Glomerular endothelial cell (primary cell): Measurements from ENCODE around the gene MAML2. TPM values are rescaled to one million over a fixed set of nuclear protein-coding genes. Genes with fewer than 3 reads are reported as not detected.

Experiments used
- DNase-seq: peaks from one replicate; pipeline ENCODE4 v3.0.0-alpha.2; 2011; ENCODE audit warnings: low read depth, low spot score; ENCODE audit errors: extremely low read depth
- total RNA-seq: library from RNA; depleted of rRNA; stranded (reverse); fragments of >200 nt; gene quantifications from 2 replicates; pipeline ENCODE4 v1.2.3, GENCODE V29; 2015

Gene MAML2
- total RNA-seq, 1 donor from 2014 or later: 20.0 TPM

GRCh38 chr11:96143041-96143521 lies 199.9 kb downstream of the MAML2 start:
- DNase-seq: no peak

GRCh38 chr11:96141626-96142025 lies 201.4 kb downstream of the MAML2 start:
- no peak for DNase-seq

- no peak for DNase-seq
These were observed 203.3 kb downstream of the MAML2 start for GRCh38 chr11:96139691-96140090.

- no peak for DNase-seq
These were observed 205.6 kb downstream of the MAML2 start for GRCh38 chr11:96137373-96137772.

- no peak for DNase-seq
These were observed 206.2 kb downstream of the MAML2 start for GRCh38 chr11:96136613-96137298.

GRCh38 chr11:96134602-96135001 lies 208.4 kb downstream of the MAML2 start:
- DNase-seq: no peak

GRCh38 chr11:96132437-96132836 lies 210.6 kb downstream of the MAML2 start:
- DNase-seq: no peak

GRCh38 chr11:96130061-96130620 lies 212.9 kb downstream of the MAML2 start:
- no peak for DNase-seq

GRCh38 chr11:96127596-96127959 lies 215.4 kb downstream of the MAML2 start:
- no peak for DNase-seq

GRCh38 chr11:96126917-96127595 lies 215.9 kb downstream of the MAML2 start:
- DNase-seq: no peak

GRCh38 chr11:96125400-96125799 lies 217.6 kb downstream of the MAML2 start:
- DNase-seq: no peak

- DNase-seq: no peak
These were observed 218.8 kb downstream of the MAML2 start for GRCh38 chr11:96124155-96124554.

- no peak for DNase-seq
These were observed 219.7 kb downstream of the MAML2 start for GRCh38 chr11:96123301-96123700.

- no peak for DNase-seq
These were observed 220.4 kb downstream of the MAML2 start for GRCh38 chr11:96122601-96123074.

- DNase-seq: no peak
These were observed 223.8 kb downstream of the MAML2 start for GRCh38 chr11:96119211-96119610.

- no peak for DNase-seq
These were observed 226.6 kb downstream of the MAML2 start for GRCh38 chr11:96116376-96116775.

GRCh38 chr11:96114178-96115064 lies 228.6 kb downstream of the MAML2 start:
- no peak for DNase-seq

- DNase-seq: no peak
These were observed 229.8 kb downstream of the MAML2 start for GRCh38 chr11:96113193-96113681.

- DNase-seq: no peak
These were observed 230.5 kb downstream of the MAML2 start for GRCh38 chr11:96112192-96113128.

- DNase-seq: no peak
These were observed 231.7 kb downstream of the MAML2 start for GRCh38 chr11:96111308-96111707.
